ENCODE data around the gene ADGRG3.
A peak's percentile ranks its signal among the peaks of the same experiment; 100 is the strongest.
"Not testable (repeated sequence)": the region's sequence is repeated elsewhere in the genome, so short reads cannot be mapped to it uniquely, and the experiment has no call there.

ADGRG3 gene

DNA sequence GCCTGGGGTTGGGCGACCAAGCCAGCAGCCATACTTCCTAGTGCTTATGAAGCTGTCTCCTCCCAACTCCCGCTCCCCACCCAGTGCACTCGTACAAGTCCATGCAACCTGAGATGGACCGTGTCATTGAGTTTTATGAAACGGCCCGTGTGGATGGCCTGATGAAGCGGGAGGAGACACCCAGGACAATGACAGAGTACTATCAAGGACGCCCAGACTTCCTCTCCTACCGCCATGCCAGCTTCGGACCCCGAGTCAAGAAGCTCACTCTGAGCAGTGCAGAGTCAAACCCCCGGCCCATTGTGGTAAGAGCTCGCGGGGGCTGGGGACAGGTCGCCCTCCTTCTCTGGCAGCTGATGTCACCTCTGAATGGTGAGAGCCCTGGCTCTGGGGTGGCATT lies 56.4 kb downstream of the ADGRG3 start:
- DNase-seq, result no peak

DNA sequence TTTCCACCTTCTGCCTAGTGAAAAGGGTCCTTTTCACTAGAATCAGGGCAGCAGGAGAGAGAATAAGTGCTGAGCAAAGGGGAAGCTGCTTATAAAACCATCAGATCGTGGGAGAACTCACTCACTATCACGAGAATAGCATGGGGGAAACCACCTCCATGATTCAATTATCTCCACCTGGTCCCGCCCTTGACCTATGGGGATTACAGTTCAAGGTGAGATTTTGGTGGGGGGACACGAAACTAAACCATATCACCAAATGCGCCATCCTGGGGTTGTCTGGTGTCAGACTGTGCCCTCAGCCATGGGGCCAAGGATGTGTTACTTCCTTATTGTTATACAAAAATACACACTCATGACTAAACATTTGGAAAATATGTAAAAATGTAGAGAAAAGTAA lies 57.0 kb downstream of the ADGRG3 start:
- no peak for DNase-seq

DNA sequence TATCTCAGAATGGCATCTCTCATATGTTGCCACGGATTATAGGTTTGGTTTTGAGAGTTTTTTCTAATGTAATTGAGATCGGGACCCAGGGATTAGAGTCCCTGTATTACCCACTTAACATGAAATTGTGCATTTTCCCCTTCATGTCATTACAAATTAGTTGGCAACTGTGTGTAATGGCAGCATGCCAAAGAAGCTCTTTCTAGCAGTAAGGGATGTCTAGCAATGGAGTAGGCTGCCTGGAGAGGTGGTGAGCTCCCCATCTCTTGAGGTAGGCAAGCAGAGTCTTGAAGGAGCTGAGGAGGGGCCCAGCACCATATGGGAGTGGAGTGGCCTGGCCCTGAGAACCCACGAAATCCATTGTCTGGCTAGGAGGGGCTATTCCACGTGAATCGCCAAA lies 57.4 kb downstream of the ADGRG3 start:
- no peak for DNase-seq

- no peak for DNase-seq
Observed at GRCh38 chr16:57725976-57726375, 57.9 kb downstream of the ADGRG3 start.

GRCh38 chr16:57726433-57726947 lies 58.4 kb downstream of the ADGRG3 start:
- DNase-seq, result no peak

DNA sequence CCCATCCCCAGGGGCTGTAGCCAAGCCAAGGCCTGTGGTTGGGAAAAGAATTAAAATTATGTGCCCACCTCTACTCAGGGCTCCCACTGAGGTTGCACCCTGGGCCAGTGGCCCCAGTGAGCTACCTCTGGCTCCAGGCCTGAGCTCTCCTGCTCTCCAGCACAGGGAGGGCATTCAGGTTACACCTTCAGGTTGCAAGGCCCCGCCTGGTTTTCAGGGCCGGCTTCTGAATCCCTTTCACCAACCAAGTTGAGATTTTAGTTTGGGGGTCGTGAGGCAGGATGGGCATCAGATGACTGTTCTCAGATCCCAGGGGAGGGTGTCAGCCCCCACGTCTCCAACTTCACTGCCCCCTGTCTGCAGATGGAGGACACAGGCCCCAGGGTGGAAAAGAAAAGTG lies 59.5 kb downstream of the ADGRG3 start:
- DNase-seq, result no peak

GRCh38 chr16:57728336-57729181 lies 60.5 kb downstream of the ADGRG3 start:
- no peak for DNase-seq

- no peak for DNase-seq
Observed at GRCh38 chr16:57729182-57729484, 61.0 kb downstream of the ADGRG3 start.

- not testable (repeated sequence) for DNase-seq
Observed at GRCh38 chr16:57729852-57730251, 61.7 kb downstream of the ADGRG3 start.

DNA sequence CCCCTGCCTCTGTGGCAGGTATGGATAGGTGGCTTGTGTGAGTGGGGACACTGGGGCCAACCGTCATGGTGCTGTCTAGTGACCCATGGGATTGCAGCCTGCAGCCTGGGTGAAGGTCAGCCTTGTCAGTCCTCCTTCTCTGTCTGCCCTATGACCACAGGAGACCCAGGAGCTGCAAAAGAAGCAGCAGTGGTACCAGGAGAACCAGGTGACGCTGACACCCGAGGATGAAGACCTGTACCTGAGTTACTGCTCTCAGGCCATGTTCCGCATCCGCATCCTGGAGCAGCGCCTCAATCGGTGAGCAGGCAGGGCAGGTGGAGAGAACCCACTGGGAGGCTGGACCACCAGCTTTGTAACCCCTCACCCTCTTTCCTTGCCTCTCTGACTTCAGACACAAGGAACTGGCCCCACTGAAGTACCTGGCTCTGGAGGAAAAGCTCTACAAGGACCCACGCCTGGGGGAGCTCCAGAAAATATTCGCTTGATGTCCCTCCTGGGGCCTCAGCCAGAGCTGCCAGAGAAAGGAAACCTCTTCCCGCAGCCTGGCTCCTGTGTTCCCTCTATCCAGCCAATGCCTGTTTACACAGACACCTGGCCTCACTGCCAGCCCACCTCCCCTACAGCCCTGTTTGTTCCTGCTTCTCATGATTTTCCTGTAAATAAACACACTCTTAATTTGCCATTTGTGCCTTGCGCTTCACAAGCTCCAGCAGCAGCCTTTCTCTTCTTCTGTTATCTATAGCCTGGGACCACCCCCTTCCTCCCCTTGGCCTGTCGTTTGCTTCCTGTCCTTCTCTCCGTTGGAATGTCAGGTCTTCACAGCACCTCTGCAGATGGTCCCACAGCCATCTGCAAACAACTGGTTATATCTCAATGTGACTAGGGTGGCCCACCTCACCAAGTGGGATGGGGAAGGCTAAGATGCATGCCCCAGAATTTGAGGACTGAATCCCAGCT lies 62.9 kb downstream of the ADGRG3 start:
- DNase-seq, result no peak

- DNase-seq, result no peak
Observed at GRCh38 chr16:57732037-57732436, 63.9 kb downstream of the ADGRG3 start.

DNA sequence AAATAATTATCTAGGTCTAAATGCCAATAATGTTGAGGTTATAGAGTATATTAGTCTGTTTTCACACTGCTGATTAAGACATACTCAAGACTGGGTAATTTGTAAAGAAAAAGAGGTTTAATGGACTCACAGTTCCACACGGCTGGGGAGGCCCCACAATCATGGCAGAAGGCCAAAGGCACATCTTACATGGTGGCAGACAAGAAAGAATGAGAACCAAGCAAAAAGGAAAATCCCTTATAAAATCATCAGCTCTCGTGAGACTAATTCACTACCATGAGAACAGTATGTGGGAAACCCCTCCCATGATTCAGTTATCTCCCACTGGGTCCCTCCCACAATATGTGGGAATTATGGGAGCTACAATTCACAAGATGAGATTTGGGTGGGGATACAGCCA lies 64.6 kb downstream of the ADGRG3 start:
- no peak for DNase-seq

DNA sequence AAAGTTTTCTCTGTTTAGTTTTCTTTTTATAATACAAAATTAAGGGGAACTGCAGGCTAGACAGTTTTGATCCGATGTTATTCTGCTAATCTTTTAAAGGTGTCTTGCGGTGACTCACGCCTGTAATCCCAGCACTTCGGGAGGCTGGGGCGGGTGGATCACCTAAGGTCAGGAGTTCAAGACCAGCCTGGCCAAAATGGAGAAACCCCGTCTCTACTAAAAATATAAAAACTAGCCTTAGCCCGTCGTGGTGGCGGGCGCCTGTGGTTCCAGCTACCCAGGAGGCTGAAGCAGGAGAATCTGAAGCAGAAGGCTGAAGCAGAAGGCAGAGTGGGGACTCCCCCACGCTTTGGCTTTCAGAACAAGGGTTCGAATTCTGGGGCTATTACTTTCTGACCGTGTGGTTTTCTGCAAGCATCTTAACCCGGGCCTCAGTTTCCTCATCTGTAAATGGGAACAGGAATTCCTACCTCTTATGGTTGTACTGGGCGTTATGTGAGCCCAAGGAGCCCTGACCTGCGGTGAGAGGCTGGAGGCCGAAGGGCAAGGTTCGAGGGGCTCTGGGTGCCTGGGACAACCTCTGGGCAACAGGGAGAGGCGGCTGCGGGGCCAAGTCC lies 66.3 kb downstream of the ADGRG3 start:
- no peak for DNase-seq

GRCh38 chr16:57734925-57735754 lies 67.0 kb downstream of the ADGRG3 start:
- peak; percentile 98 to 99 for DNase-seq

GRCh38 chr16:57735755-57736418 lies 67.8 kb downstream of the ADGRG3 start, which contains the start of gene KATNB1:
Gene KATNB1, plus strand, starts transcription at chr16:57735770. Its CDS starts 1,474 bp downstream, at chr16:57737244.
- DNase-seq, result no peak

- DNase-seq, result peak in 1 of 2 experiments; percentile 27
Observed at GRCh38 chr16:57736419-57737351, 68.6 kb downstream of the ADGRG3 start.

DNA sequence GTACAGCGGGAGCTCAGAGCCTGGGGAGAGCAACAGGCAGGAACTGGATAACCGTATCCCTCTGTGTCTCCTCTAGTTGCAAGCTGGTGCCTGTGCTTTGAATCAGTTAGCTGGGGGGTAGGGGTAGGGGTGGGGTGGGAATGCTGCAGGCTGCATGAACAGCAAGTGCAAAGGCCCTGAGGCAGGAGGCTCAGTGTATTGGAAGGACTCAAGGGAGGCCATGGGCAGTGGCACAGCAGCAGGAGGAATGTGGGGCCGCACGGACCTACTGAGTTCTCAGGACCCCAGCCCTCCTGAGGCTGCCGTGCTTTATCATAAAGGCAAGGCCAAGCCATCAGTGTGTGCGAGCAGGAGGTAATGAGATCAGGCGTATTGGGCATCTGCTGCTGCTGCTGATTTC lies 70.7 kb downstream of the ADGRG3 start:
- no peak for DNase-seq

Measured in NCI-H526 (cell line).